BJ (cell line): Measurements from ENCODE around the gene DCAF7. TPM values are rescaled to one million over a fixed set of nuclear protein-coding genes. Genes with fewer than 3 reads are reported as not detected.

ENCODE experiments used
- CTCF ChIA-PET: fragments of 350-600 bp; formaldehyde crosslinking; extraction: SDS; loops from one replicate; lab custom pipeline; 2021; ENCODE audit warnings: antibody characterized with exemption, inconsistent platforms; lab: Yijun Ruan, JAX
- POLR2A ChIA-PET: fragments of 300-600 bp; sonication (Branson Sonifier 250); formaldehyde crosslinking; extraction: SDS; loops from one replicate; lab custom pipeline; 2021; ENCODE audit warnings: antibody characterized with exemption; lab: Charles Lee
- DNase-seq: peaks from one replicate; pipeline ENCODE4 v3.0.0-alpha.2; 2011; ENCODE audit warnings: low read depth
- H3K27me3 ChIP-seq: 2 replicates; pipeline ENCODE4 v1.6.0; 2011; ENCODE audit warnings: low read length; ENCODE audit not compliant: control insufficient read depth, insufficient read depth
- H3K36me3 ChIP-seq: 2 replicates; pipeline ENCODE4 v1.5.1; 2011; ENCODE audit warnings: low read length; ENCODE audit not compliant: control insufficient read depth, insufficient read depth
- H3K4me3 ChIP-seq: 2 replicates; pipeline ENCODE4 v1.5.1; 2011; ENCODE audit warnings: low read depth, mild to moderate bottlenecking, control low read depth, low read length
- CTCF ChIP-seq: IDR thresholded peaks from 2 replicates; pipeline ENCODE4 v1.5.1; 2011; ENCODE audit warnings: low read depth, mild to moderate bottlenecking, control low read depth, inconsistent platforms, low read length, moderate library complexity; ENCODE audit not compliant: insufficient read depth
- polyA plus RNA-seq: library from polyadenylated mRNA; depleted of rRNA; stranded (reverse); fragments of >200 nt; gene quantifications from 2 replicates; pipeline ENCODE4 v1.2.3, GENCODE V29; 2011

DCAF7 gene
- polyA plus RNA-seq, 1 experiment, result 57.4 TPM

GRCh38 chr17:63634163-63634562, 83.9 kb downstream of the DCAF7 start:
- POLR2A ChIA-PET, result interaction anchor here (0.6 kb wide), 1 partner anchor 199 kb away, joined by 4 read pairs; no protein-coding TSS in a partner anchor
- DNase-seq, result no peak

GRCh38 chr17:63634816-63635215, 84.5 kb downstream of the DCAF7 start:
- CTCF ChIA-PET, result interaction anchor here (1.0 to 2.2 kb wide), 2 partner anchors 13 to 23 kb away, joined by 3 to 5 read pairs; no protein-coding TSS in a partner anchor
- no peak for DNase-seq

More at GRCh38 chr17:63634163-63634562, 83.9 kb downstream of the DCAF7 start:
- Histone ChIP-seq H3K36me3 (peaks cover 10% of the 10 kb centered on the region), H3K27me3 (no peaks in the 10 kb centered on the region), H3K4me3 (no peak overlapping the region)
- TF ChIP-seq CTCF, result no peak
- CTCF ChIA-PET, result interaction anchor here (1.0 to 2.2 kb wide), 2 partner anchors 13 to 22 kb away, joined by 3 to 5 read pairs; no protein-coding TSS in a partner anchor

GRCh38 chr17:63635290-63635689, 85.0 kb downstream of the DCAF7 start:
- peaks cover 10% of the 10 kb centered on the region for H3K36me3 ChIP-seq
- DNase-seq, result no peak
- ChIA-PET POLR2A (no interaction called here), CTCF (interaction anchor here (1.0 kb wide), 1 partner anchor 23 kb away, joined by 3 read pairs; no protein-coding TSS in a partner anchor)
- H3K4me3 ChIP-seq, result no peak overlapping the region
- H3K27me3 ChIP-seq, result no peaks in the 10 kb centered on the region
- TF ChIP-seq CTCF, result no peak

More at GRCh38 chr17:63634816-63635215, 84.5 kb downstream of the DCAF7 start:
- TF ChIP-seq CTCF, result no peak
- POLR2A ChIA-PET, result no interaction called here
- Histone ChIP-seq H3K27me3 (no peaks in the 10 kb centered on the region), H3K36me3 (peaks cover 10% of the 10 kb centered on the region), H3K4me3 (no peak overlapping the region)

GRCh38 chr17:63635787-63636186, 85.5 kb downstream of the DCAF7 start:
- H3K36me3 ChIP-seq, result peaks cover 10% of the 10 kb centered on the region
- no peak overlapping the region for H3K4me3 ChIP-seq
- no peaks in the 10 kb centered on the region for H3K27me3 ChIP-seq
- ChIA-PET POLR2A (no interaction called here), CTCF (no interaction called here)
- DNase-seq, result no peak
- no peak for TF ChIP-seq CTCF

- no peak for DNase-seq
- H3K4me3 ChIP-seq, result no peak overlapping the region
- no peak for TF ChIP-seq CTCF
- peaks cover 10% of the 10 kb centered on the region for H3K36me3 ChIP-seq
- ChIA-PET POLR2A (no interaction called here), CTCF (no interaction called here)
- no peaks in the 10 kb centered on the region for H3K27me3 ChIP-seq
These were observed 88.8 kb downstream of the DCAF7 start for GRCh38 chr17:63639125-63639524.
